Neutrophil (primary cell): Measurements from ENCODE around the gene BMPR1A.

Experiments
- H3K27ac ChIP-seq: fragments of 200-600 bp; sonication (generic); 2 replicates; pipeline ENCODE4 v1.5.1; 2016; ENCODE audit warnings: mild to moderate bottlenecking, moderate library complexity
- H3K27me3 ChIP-seq: fragments of 200-600 bp; sonication (generic); 2 replicates; pipeline ENCODE4 v1.6.0; 2016; ENCODE audit warnings: mild to moderate bottlenecking
- H3K36me3 ChIP-seq: fragments of 200-600 bp; sonication (generic); 2 replicates; pipeline ENCODE4 v1.5.1; 2017
- H3K4me1 ChIP-seq, 2 experiments: fragments of 200-600 bp in 1 of 2; sonication (generic) in 1 of 2; 1 replicate in 1 of 2; 2 replicates in 1 of 2; pipeline versions ENCODE4 v1.5.1 to v1.6.1; 2013 to 2016; ENCODE audit warnings: low read depth in 1 of 2, low read length in 1 of 2, mild to moderate bottlenecking in 1 of 2, moderate library complexity in 1 of 2; ENCODE audit not compliant: control insufficient read depth in 1 of 2, insufficient read depth in 1 of 2
- H3K4me3 ChIP-seq, 2 experiments: fragments of 200-600 bp in 1 of 2; sonication (generic) in 1 of 2; 1 replicate in 1 of 2; 2 replicates in 1 of 2; pipeline ENCODE4 v1.5.1; 2013 to 2016; ENCODE audit warnings: low read depth in 1 of 2, low read length in 1 of 2, mild to moderate bottlenecking in 1 of 2, moderate library complexity in 1 of 2
- H3K9me3 ChIP-seq: fragments of 200-600 bp; sonication (generic); 2 replicates; pipeline ENCODE4 v1.5.1; 2016
- TF ChIP-seq, protein P1 (sequence below): fragments of 200-600 bp; sonication (generic); IDR thresholded peaks from 2 replicates; pipeline ENCODE4 v1.5.1; 2016; ENCODE audit warnings: antibody characterized with exemption

The BMPR1A gene

DNA sequence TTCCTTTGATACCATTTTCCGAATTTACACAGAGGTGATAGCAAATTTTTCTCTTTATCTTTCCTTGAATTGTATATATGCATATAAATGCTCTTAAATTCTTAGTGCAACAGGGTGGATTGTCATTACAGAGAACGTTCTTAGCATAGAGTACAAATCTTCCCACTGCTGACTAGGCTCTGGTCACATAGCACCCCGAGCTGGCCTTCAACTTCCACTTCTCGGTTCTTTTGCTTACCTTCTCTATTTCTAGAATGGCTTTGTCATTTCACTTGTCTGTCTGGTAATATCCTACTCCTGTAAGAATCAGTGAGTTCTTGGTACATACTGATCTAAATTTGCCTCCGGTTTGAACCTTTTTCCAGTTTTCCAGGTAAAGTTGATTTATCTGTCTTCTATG is 225.3 kb downstream of the BMPR1A start:
- Histone ChIP-seq H3K4me1 (no peaks in the 10 kb centered on the region), H3K36me3 (no peaks in the 10 kb centered on the region), H3K9me3 (no peaks in the 10 kb centered on the region), H3K4me3 (no peak overlapping the region), H3K27ac (no peak overlapping the region), H3K27me3 (peaks cover 9% of the 10 kb centered on the region)
- TF ChIP-seq, protein P1, sequence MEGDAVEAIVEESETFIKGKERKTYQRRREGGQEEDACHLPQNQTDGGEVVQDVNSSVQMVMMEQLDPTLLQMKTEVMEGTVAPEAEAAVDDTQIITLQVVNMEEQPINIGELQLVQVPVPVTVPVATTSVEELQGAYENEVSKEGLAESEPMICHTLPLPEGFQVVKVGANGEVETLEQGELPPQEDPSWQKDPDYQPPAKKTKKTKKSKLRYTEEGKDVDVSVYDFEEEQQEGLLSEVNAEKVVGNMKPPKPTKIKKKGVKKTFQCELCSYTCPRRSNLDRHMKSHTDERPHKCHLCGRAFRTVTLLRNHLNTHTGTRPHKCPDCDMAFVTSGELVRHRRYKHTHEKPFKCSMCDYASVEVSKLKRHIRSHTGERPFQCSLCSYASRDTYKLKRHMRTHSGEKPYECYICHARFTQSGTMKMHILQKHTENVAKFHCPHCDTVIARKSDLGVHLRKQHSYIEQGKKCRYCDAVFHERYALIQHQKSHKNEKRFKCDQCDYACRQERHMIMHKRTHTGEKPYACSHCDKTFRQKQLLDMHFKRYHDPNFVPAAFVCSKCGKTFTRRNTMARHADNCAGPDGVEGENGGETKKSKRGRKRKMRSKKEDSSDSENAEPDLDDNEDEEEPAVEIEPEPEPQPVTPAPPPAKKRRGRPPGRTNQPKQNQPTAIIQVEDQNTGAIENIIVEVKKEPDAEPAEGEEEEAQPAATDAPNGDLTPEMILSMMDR: no peak
